ENCODE results near the gene TEKTIP1.

Gene TEKTIP1

DNA sequence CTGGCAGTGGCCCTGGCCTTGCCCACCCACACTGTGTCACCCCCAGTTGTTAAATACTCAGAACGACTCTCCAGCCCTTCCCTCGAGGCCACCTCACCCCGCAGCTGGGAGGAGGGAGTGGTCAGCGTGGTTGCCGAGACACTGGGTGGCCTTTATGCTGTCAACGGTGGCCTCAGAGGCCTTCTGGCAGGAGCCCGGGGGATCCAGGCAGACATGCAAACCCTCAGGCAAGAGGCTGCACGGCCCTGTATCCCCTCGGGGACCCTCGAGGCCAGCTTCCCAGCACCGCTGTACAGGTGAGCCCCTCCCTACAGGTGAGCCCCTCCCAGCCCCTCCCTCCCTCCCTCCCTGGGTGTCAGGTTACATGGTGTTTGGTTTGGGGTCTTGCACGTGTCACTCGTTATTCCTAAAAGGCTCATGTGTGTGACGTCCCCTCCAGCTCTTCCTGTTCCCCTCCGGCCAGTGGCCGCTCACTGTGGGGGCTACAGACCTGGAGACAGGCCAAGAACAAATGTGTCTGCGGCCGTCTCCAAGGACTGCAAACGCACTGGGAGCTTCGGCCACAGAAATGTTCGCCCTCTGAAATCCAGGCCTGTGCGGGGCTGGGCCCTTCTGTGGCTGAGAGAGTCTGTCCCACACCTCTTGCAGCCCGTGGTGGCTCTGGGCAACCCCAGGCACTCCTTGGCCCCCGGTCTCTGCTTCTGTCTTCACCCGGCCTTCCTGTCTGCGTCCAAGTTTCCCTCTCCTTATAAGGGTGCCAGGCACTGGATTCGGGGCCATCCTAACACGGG is at the start of gene TEKTIP1:
TEKTIP1 (plus strand) TSS at position 210 of the 791 bp plus-strand sequence; CDS start at position 214, 4 bp downstream.
- no peak for DNase-seq

DNA sequence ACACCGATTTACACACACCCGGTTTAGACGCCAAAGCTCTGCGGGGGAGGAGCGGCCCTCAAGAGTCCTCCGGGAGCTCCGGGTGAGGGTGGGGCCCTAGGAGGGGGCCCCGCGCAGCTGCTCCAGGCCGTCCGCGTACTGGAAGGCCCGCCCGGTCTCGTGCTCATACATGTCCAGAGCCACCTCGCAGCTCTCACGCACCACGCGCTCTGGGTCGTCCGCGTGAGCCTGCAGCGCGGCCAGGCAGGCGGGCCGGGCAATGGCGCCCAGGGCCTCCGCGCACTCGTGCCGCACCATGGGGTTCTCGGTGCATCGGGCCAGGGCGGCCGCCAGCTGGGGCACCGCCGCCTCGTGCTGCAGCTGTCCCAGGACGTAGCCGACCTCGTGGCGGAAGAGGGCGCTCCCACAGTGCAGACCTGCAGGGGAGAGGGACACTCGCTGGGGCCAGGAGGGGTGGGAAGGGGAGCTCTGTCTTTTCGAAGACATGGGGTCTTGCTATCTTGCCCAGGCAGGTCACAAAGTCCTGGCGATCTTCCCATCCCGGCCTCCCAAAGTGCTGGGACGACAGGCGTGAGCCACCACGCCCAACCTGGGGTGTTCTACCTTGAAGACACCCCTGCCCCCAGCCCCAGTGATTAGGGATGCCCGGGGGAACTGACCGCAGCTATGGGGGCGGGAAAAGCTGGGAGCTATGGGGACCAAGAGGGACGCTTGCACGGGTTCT is 47.4 kb upstream of the TEKTIP1 start:
- no peak for DNase-seq

DNA sequence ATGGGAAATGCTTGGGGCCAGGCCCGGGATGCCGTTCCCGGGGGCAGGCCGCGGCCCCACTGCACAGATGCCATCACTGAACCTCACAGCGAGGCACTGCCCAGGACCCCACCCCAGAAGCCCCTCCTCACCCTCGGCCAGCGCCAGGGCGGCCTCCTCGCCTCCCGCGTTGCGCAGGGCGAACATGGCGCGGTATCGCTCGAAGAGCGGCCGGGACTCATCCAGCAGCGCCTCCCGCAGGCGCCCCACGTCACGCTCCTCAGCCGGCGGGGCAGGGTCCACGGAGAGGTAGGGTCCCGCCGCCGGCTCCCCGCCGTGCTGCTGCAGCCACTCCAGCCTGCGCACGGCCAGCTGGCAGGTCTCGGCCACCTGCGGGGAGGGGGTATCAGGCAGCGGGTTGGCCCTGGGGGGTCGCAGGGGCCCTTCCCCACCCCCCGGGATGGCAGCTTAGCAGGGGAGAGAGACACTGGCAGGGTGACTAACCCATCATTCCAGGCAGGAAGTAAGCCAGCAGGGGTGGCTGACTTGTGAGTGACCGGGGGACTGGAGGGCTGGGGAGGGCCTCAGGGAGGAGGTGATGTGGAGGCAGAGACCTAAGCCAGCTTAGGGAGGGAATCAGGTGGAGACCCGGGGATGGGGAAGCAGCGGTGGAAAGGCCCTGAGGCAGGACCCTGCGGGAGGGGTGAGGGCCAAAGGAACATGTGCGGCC is 46.7 kb upstream of the TEKTIP1 start:
- DNase-seq = no peak

DNA sequence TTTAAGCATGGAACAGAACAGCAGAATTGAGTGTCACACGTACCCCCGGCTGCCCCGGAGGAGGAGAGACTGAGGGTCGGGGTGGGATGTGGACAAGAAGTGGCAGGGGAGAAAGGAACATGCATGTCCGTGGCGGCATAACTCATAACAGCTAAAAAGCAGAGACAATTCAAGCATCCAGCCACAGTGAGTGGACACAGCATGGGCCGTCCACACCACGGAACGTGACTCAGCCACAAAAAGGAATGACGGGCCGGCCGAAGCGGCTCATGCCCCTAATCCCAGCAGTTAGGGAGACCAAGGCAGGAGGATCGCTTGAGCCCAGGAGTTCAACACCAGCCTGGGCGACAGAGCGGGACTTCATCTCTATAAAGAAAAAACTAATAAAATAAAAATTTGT is 46.1 kb upstream of the TEKTIP1 start:
- no peak for DNase-seq

DNA sequence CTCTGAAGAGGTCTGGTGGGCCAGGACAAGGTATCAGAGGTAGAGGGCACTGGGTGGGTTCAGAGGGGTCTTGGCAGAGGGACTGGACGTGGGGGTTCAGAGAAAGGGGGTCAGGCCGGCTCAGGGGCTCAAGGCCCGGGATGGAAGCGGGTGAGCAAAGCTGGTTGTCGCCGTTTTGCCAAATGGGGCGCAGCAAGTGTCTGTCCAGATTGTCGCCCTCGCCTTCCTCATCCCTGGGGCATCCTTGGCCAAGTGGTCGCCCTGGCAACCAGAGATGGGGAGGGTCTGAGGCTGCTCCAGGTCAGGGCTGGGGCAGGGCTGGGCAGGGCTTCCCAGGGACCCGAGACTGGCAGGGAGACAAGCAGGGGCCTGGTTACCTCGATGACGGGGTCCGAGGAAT is 45.3 kb upstream of the TEKTIP1 start:
- no peak for DNase-seq

DNA sequence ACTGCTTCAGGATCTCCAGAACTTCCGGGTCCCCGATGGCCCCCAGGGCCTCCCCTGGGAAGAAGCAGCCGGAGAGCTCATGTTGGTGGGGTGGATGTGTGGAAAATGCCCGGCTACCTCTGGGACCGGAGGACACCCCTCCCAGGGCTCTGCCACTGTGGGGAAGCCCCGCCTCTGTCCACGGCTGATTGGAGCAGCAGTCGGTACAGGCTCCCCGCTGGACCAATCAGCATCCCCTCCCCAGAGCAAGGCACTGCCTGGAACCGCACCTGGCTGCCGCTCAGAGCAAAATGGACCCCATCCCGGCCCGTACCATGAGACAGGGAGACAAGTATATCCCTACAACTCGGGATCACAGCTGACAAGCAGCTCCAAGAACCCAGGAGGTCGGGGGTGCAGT is 44.9 kb upstream of the TEKTIP1 start:
- peak; percentile 57 for DNase-seq

DNA sequence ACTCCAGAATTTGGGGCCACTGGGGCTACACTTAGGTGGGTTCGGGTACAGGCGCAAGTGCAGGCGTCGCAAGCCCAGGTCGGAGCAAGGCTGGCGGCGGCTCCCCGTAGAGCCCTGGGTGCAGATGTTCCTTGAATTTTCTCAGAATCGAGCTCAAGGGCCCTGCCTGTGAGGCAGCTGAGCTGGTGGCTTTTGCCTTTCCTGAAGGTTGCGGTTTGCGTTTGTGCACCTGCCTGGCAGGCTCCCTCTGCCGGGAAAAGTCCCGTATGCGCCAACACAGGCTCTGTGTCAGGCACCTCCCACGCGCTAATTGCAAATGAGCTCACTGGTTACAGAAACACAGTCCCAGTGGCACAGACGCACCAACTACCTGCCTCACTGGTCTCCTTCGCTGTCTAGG is 44.4 kb upstream of the TEKTIP1 start:
- DNase-seq = peak; percentile 58

DNA sequence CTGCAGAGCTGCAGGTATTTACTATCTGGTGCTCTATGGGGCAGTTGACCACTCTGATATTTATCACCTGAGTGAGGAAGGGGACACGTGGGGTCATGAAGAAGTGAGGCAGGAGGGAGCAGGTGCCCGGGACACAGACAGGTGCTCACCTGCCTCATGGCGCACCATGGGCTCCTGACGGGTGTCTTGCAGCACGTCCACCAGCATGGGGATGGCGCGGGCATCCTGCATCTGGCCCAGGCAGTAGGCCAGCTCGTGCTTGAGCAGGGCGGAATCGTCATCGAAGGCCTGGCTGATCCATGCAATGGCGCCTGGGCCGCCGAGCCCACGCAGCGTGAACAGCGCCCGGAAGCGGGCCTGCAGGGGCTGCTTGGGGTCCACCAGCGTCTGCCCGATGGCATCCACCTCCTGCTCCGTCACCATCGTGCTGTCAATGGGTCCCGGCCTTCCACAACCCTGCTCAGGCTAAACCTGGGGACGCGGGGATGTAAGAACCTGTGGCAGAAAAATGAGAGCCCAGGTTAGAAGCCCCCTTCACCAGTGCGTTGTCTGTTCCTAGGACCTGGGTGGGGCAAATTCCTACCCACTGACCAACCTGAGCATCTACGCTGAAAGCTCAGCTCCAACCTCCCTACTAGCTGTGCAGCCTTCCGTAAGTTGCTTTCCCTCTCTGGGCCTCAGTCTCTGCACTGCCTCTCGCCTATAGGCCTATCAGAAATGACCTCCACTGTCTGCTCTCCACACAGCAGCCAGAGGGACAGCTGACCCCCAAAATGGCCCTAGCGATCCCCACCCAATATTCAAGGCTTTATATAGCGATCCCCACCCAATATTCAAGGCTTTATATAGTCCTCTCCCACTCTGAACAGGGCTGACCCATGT is 42.3 kb upstream of the TEKTIP1 start:
- no peak for DNase-seq

DNA sequence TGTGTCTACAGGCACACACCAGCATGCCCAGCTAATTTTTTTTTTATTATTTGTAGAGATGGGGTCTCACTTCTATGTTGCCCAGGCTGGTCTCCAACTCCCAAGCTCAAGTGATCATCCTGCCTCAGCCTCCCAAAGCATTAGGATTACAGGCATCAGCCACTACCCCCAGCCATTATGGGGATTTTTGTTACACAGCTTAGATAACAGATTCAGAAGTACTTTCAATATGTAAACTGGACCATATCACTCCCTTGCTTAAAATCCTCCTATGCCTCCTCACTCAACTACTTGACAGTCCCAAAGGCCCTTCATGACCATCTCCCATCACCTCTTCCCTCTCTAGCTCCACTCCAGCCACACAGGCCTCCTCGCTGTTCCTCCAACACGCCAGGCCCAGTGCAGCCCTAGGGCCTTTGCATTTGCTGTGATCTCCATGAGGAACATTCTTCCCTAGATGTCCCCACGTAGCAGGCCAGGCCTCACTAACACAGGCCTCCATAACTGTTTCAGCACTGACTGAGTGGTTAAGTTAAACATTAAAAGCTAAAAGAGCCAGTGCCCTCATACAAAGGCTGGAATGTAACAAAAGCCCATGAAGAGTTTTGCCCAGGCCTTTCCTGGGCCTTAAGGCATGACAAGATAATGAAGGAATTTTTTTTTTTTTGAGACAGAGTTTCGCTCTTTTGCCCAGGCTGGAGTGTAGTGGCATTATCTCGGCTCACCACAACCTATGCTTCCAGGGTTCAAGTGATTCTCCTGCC is 41.0 kb upstream of the TEKTIP1 start:
- DNase-seq = no peak

DNA sequence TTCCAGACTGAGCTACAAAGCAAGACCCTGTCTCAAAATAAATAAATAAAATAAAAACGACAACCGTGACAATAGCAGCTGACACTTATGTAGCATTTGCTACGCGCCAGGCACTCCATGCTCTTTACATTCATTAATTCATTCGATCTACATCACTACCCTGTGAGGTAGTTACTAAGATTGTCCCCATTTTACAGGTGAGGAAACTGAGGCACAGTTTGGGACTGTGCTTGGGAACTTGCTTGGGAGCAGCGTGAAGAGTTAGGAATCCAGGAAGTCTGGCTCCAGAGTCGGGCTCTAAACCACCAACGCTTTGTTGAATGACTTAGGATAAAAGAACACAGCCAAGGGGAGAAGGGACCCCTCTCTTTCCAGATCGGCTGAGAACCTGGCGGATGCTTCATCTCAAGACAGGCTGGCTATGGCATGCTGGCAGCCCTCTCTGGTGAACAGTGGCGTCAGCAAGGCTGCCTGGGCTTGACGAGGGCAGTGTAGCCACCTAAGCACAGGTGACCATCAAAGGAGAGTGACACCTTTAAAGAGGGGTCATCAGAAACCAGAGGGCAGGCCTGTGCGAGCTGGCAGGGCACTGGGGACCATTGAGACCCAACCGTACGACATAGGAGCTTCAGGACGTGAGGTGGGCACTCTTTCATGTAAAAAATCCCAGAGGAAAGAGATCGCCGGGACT is 39.1 kb upstream of the TEKTIP1 start:
- DNase-seq = no peak

DNA sequence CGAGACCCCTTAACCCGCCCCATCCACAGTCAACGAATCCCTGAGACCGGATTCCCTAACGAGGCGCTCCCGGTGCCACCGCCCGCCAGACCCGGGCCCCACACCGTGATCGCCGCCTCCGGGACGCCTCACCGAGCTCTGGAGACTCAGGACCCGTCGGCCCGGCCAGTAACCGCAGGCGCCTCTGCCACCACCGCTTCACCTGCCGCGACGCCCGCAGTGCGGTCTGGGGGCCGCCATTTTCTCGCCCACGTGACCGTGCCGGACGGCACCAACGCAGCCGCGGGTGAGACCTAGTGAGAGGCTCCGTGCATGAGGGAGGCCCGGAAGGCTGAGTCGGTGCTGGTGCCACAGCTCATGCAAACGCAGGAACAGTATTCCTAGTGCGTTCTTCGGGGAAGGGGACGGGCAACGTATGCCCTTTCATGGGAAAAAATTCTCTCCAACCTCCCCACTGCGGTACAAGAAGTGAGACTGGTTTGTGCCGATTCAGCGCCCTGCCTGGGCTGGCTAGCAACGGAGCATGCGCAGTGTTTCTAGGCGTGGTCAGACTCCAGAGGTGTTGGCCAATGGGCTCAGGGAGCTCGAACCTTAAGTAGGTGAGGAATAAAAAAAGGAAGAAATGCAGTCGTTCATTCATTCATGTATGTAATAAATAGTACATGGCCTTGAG is 38.4 kb upstream of the TEKTIP1 start, which contains the start of gene DOHH:
DOHH (minus strand) TSS at position 246 of the 673 bp plus-strand sequence. CDS start 3,860 bp downstream, outside the sequence.
- peak; percentile 97 for DNase-seq

DNA sequence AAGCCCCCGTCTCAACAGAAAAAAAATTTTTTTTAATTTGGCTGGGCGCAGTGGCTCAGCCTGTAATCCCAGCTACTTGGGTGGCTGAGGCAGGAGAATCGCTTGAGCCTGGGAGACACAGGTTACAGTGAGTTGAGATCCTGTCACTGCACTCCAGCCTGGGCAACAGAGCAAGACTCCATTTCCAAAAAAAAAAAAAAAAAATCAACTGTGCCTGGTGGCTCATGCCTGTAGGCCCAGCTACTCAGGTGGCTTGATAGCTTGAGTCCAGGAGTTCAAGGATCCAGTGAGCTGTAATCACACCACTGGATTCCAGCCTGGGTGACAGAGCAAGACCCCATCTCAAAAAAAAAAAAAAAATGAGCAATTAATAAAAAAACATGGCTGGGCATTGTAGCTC is 37.2 kb upstream of the TEKTIP1 start:
- no peak for DNase-seq

DNA sequence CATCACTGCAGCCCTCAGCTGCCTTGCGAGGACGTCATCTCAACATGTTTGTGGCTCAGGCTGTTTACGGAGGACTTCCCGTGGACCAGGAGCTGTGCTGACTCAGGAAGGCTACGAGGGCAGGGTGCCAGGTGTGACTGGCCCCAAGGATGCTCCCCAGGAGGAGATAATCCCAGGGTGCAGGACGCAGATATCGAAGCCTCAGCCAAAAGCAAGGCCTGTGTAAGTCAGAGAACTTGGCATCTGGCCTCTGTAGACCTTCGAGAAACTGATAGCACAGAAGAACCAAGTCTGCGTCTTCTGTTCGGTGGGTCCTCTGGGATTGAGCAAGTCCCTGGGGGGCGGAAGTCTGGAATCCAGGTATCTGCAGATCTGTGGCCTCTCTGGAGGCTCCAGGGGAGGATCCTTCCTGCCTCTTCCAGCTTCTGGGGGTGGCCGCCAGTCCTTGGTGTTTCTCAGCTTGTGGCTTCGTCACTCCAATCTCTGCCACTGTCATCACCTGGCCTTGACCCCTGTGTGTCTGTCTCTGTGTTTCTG is 35.9 kb upstream of the TEKTIP1 start:
- no peak for DNase-seq

DNA sequence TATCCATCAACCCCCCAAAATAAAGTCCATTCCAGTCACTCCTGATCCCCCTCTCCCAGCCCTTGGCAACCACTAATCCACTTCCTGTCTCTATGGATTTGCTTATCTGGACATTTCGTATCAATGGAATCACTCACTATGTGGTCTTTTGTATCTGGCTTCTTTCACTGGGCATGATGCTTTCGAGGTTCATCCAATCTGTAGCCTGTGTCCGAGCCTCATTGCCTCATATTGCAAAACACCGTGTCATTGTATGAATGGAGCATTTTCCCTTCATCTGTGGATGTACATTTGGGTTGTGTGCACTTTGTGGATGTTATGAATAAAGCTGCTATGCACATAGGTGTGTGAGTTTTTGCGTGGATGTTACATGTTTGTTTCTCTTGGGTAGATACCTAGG is 34.2 kb upstream of the TEKTIP1 start:
- no peak for DNase-seq

DNA sequence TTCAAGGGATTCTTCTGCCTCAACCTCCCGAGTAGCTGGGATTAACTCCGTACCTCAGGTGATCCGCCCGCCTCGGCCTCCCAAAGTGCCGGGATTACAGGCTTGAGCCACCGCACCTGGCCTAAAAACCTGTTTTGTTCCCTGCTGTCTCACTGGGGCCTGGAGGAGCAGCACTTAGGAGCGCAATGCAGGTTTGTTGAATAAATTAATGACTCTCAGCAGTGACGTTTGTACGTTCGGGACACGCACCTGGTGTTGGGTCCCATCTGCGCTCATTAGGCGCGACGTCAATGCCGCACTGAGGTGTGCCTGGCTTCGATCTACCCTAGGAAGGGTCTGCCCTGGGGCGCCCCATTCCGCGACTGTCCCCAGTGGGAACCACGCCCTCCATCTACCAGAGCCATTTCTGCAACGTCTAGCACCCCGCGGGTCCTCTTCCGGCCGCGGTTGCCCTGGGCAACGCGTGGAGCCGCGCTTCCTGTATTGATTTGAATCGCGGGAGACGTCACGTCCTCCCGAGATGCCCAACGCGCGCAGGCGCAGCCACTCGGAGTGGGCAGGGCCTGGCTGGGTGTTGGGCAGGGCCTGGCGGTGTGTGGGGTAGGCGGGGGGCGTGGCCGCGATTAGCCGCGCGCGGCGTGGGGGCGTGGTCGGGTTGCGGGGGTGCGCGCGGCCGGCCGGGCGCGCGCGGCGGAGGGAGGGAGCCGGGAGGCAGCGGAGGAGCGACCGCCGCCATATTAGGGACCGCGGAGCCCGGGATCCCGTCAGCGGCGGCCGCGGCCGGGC is 33.2 kb upstream of the TEKTIP1 start, which contains the start of gene FZR1:
FZR1 (plus strand) TSS at position 714 of the 786 bp plus-strand sequence. CDS start 16,679 bp downstream, outside the sequence.
- DNase-seq = peak; percentile 99

DNA sequence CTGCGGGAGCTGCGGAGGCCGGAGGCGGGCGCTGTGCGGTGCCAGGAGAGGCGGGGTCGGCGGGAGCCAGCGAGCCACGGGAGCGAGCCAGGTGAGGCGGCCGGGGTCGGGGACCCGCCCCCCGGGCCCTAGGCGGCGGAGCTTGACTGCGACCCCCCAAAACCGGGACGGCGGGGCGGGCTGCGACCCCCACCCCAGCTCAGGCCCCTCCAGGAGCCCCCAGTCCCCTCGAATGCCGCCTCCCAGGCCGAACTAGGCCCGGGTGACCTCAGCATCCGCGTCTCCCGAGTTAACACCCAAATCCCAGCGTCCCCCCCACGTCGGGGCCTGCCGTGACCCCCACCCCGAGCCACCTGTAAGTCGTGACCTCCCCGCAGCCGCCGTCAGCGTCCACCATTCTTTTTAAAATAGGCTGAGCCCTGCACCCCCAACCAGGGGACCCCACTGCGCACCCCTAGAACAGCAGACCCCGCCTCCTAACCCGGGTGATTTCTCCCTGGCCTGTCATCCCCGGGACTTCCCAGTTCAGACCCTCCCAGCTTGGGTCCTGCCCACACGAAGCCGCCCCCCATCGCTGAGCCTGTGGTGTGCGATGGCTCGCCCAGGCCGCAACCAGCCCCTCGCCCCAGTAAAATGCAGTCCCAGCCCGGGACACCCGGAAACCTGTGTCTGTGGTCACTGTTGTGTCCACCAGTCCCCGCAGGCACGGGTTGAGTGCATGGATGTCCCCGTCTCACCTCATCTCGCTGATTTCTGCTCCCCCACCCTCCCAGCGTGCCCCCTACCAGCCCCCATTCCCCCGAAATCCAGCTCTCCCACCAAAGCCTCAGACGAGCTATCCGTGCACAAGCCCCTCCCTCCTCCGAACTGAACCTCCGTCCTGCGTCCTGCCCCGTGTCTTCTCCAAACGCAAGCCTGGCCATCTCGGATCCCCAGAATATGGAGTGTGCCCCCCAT is 32.3 kb upstream of the TEKTIP1 start:
- peak; percentile 49 for DNase-seq

DNA sequence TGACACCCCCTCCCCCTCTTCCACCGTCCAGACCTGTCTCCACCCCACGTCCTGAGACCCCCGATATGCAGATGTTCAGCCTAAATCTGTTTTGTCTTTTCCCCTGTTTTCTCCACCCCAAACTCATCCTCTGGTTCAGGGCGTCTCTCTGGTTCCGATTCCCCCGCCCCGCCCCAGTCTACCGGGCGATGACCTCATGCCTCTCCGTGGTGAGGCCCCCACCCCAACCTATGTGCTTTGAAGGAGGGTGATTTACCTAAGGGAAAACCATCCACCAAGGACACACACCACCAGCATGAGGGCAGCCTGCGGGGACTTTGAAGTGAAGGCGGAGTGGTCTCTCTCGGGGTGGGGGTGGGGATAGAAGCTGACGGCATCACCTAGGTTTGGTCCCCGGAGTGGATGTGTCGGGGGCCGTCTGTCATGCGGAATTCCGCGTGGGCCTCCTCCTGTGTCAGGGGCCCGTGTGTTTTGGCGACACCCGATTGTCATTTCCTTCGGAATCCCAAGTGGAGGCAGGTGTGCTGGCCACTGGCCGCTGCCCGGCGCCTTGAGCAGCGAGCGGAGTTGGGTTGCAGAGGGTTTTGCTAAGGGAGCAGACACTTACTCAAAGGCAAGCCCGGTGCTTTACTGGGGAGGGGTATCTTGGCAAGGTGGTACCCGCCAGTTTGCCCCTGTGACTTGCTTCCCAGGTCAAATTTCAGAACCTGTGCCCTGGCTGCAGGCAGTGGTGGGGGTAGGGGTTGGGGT is 31.4 kb upstream of the TEKTIP1 start:
- DNase-seq = peak; percentile 52

Measured in stimulated activated CD8-positive, alpha-beta memory T cell treated with anti-CD3 and anti-CD28 coated beads, Interleukin-4, amount 100 ng/mL, for 48 hours (primary cell).